HFFc6 (cell line): ENCODE measurements around the gene GARRE1. TPM values are rescaled to one million over a fixed set of nuclear protein-coding genes. Genes with fewer than 3 reads are reported as not detected.
"Not testable (repeated sequence)": the region's sequence is repeated elsewhere in the genome, so short reads cannot be mapped to it uniquely, and the experiment has no call there.

Experiments
- DNase-seq: peaks from one replicate; pipeline ENCODE4 v3.0.0-alpha.2; 2018
- H3K27ac Mint-ChIP-seq: 2 replicates; pipeline ENCODE4 v1.8.0; 2020; ENCODE audit warnings: mild to moderate bottlenecking, mixed read lengths
- H3K27me3 Mint-ChIP-seq: 2 replicates; pipeline ENCODE4 v1.8.0; 2021; ENCODE audit warnings: mild to moderate bottlenecking, moderate library complexity, mixed read lengths; ENCODE audit not compliant: insufficient read depth
- H3K36me3 Mint-ChIP-seq: 2 replicates; pipeline ENCODE4 v1.8.0; 2021; ENCODE audit warnings: low read depth, mixed read lengths
- H3K4me1 Mint-ChIP-seq: 2 replicates; pipeline ENCODE4 v1.8.0; 2020; ENCODE audit warnings: low read depth, mixed read lengths
- H3K4me3 Mint-ChIP-seq: 2 replicates; pipeline ENCODE4 v1.8.0; 2020; ENCODE audit warnings: mild to moderate bottlenecking, moderate library complexity, mixed read lengths
- H3K9me3 Mint-ChIP-seq: 2 replicates; pipeline ENCODE4 v1.8.0; 2020; ENCODE audit warnings: mild to moderate bottlenecking, mixed read lengths
- CTCF ChIP-seq: fragments of 200-600 bp; sonication (generic); IDR thresholded peaks from 2 replicates; pipeline ENCODE4 v1.5.0; 2021; ENCODE audit warnings: antibody characterized with exemption, mild to moderate bottlenecking
- total RNA-seq, 6 experiments: library from RNA; stranded (reverse); fragmentation: NEBNext Ultra II Directional; extraction: Animal tissue kit (Norgen Biotek cat#: 25700); gene quantifications; 2 replicates in 1 of 6; 3 replicates in 5 of 6; pipeline ENCODE4 v1.2.3, GENCODE V29; 2021

Gene GARRE1
- total RNA-seq, 6 experiments from 2014 or later: 16.2 to 26.0 (median 22.7) TPM

DNA sequence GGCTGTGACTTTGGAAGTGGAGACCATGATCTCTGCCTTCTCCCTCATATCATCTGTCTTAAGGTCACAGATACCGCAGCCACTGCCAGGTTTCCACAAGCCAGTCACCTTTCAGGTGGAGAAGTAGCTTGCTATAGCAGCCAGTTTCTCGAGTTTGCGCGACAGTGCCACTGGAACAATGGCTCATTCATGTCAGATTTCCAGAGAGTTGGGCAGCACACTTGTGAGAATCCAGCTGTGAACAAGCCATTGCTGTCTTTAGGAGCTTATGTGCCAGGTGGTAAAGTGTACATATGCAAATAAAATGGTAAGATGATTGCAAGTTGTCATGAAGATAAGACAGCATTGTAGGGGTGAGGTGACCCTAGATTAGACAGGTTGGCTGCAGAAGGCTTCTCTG, 22.3 kb downstream of the GARRE1 start:
- Mint-ChIP-seq H3K27ac (peak overlapping the region; percentile 2; the same call in 1 of the 2 replicates), H3K36me3 (peaks cover 22% of the 10 kb centered on the region), H3K27me3 (peaks cover 2% of the 10 kb centered on the region; the same call in 1 of the 2 replicates), H3K4me3 (peak overlapping the region; percentile 12; the same call in 1 of the 2 replicates), H3K9me3 (no peaks in the 10 kb centered on the region), H3K4me1 (peaks cover 60% of the 10 kb centered on the region)
- TF ChIP-seq CTCF: no peak
- no peak for DNase-seq

DNA sequence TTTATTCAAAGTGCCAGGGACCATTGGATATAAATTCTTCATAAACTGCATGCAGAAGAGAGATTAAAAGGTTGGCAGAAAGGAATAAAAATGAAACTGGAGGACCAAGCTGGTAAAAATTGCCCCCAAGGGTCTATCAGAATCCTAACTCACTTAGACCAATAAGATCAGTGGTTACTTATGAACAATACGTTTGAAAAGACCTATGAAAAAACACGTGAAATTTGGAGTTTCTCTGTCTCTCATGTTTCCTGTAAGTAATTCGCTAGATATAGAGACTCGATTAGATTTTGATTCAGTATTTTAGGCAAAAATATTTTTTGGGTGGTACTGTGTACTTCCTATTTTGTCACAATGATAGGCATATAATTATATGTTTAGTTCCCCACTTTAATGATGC, 22.9 kb downstream of the GARRE1 start:
- H3K36me3 Mint-ChIP-seq: peaks cover 23% of the 10 kb centered on the region
- no peak for DNase-seq
- peaks cover 2% of the 10 kb centered on the region; the same call in 1 of the 2 replicates for H3K27me3 Mint-ChIP-seq
- TF ChIP-seq CTCF: no peak
- peak overlapping the region; percentile 2; the same call in 1 of the 2 replicates for H3K27ac Mint-ChIP-seq
- H3K4me3 Mint-ChIP-seq: peak overlapping the region; percentile 12; the same call in 1 of the 2 replicates
- no peaks in the 10 kb centered on the region for H3K9me3 Mint-ChIP-seq
- peaks cover 59% of the 10 kb centered on the region for H3K4me1 Mint-ChIP-seq

DNA sequence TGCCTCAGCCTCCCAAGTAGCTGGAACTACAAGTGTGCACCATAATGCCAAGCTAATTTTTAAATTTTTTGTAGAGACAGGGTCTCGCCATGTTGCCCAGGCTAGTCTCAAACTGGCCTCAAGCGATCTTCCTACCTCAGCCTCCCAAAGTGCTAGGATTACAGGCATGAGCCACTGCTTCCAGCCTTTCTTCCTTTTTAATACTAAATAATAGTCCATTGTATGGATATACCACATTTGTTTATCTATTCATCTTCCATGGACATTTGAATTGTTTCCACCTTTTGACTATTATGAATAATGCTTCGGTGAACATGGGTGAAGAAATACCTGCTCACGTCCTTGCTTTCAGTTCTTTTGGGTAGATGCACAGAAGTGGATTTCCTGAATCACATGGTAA, 24.4 kb downstream of the GARRE1 start:
- H3K9me3 Mint-ChIP-seq: no peaks in the 10 kb centered on the region

DNA sequence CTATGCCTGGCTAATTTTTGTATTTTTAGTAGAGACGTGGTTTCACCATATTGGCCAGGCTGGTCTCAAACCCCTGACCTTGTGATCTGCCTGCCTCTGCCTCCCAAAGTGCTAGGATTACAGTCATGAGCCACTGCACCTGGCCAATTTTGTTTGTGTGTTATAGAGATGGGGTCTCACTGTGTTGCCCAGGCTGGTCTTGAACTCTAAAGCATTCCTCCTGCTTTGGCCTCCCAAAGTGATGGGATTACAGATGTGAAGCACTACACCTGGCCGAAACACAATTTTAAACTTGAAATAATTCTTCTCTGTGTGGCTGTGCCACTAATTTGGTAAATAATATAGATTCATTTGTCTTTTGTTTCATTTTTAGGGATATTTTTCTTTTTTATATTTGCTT, 27.1 kb downstream of the GARRE1 start:
- not testable (repeated sequence) for H3K36me3 Mint-ChIP-seq, H3K4me3 Mint-ChIP-seq, H3K27ac Mint-ChIP-seq, H3K27me3 Mint-ChIP-seq, H3K9me3 Mint-ChIP-seq, DNase-seq
- peaks cover 34% of the 10 kb centered on the region for H3K4me1 Mint-ChIP-seq

More for the DNA sequence above, 24.4 kb downstream of the GARRE1 start:
- no peak for TF ChIP-seq CTCF
- DNase-seq: no peak
- peaks cover 61% of the 10 kb centered on the region for H3K4me1 Mint-ChIP-seq
- peaks cover 2% of the 10 kb centered on the region; the same call in 1 of the 2 replicates for H3K27me3 Mint-ChIP-seq
- no peak overlapping the region for H3K4me3 Mint-ChIP-seq
- H3K36me3 Mint-ChIP-seq: peaks cover 19% of the 10 kb centered on the region
- no peak overlapping the region for H3K27ac Mint-ChIP-seq

GRCh38 chr19:34282611-34283519, 28.5 kb downstream of the GARRE1 start:
- no peak overlapping the region for H3K4me3 Mint-ChIP-seq
- TF ChIP-seq CTCF: no peak
- H3K27ac Mint-ChIP-seq: peak overlapping the region; percentile 40
- no peaks in the 10 kb centered on the region for H3K27me3 Mint-ChIP-seq
- peaks cover 10% of the 10 kb centered on the region for H3K36me3 Mint-ChIP-seq
- H3K4me1 Mint-ChIP-seq: peaks cover 20% of the 10 kb centered on the region
- no peaks in the 10 kb centered on the region for H3K9me3 Mint-ChIP-seq
- no peak for DNase-seq

DNA sequence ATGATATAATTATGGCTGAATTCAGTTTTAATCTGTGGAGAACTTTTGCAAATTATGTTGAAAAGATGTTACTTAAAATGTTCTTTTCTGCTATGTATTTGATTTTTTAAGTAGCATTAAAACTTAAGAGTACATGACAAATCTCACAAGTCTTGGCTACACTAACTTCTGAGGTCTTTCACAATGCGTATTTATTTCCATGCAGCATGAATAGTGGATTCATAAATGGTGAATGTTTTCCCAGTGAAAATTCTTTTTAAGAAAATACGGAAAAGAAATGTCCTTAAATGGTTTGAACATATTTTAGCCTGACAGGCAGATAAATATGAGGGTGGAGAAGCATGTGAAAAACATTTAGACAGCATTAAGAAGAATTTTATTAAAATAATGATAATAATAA, 30.2 kb downstream of the GARRE1 start:
- H3K36me3 Mint-ChIP-seq: peaks cover 15% of the 10 kb centered on the region
- peaks cover 20% of the 10 kb centered on the region for H3K4me1 Mint-ChIP-seq
- TF ChIP-seq CTCF: no peak
- H3K27ac Mint-ChIP-seq: no peak overlapping the region
- no peak for DNase-seq
- no peaks in the 10 kb centered on the region for H3K27me3 Mint-ChIP-seq
- no peaks in the 10 kb centered on the region for H3K9me3 Mint-ChIP-seq
- H3K4me3 Mint-ChIP-seq: no peak overlapping the region
